Smooth muscle cell (in vitro differentiated cells): Measurements from ENCODE around the gene KIAA0825. TPM values are rescaled to one million over a fixed set of nuclear protein-coding genes. Genes with fewer than 3 reads are reported as not detected.

Experiments
- DNase-seq: peaks from one replicate; lab custom pipeline; 2025; ENCODE audit not compliant: unreplicated experiment; lab: John Stamatoyannopoulos, UW
- H2AFZ ChIP-seq: fragments of 200-600 bp; sonication (generic); 2 replicates; pipeline ENCODE4 v1.6.0; 2016; ENCODE audit warnings: antibody characterized with exemption, low read depth, mild to moderate bottlenecking
- H3F3A ChIP-seq: fragments of 200-600 bp; sonication (generic); 2 replicates; pipeline ENCODE4 v1.6.0; 2017; ENCODE audit warnings: antibody characterized with exemption, low read depth
- H3K27ac ChIP-seq: fragments of 200-600 bp; sonication (generic); 2 replicates; pipeline ENCODE4 v1.5.1; 2016; ENCODE audit warnings: low read depth, mild to moderate bottlenecking
- H3K27me3 ChIP-seq: fragments of 200-600 bp; sonication (generic); 2 replicates; pipeline ENCODE4 v1.6.1; 2016; ENCODE audit warnings: low read depth, mild to moderate bottlenecking
- H3K36me3 ChIP-seq: fragments of 200-600 bp; sonication (generic); 2 replicates; pipeline ENCODE4 v1.5.1; 2016; ENCODE audit warnings: low read depth
- H3K4me1 ChIP-seq: fragments of 200-600 bp; sonication (generic); 2 replicates; pipeline ENCODE4 v1.5.1; 2016; ENCODE audit warnings: low read depth
- H3K4me2 ChIP-seq: fragments of 200-600 bp; sonication (generic); 2 replicates; pipeline ENCODE4 v1.6.0; 2016; ENCODE audit warnings: mild to moderate bottlenecking
- H3K4me3 ChIP-seq: fragments of 200-600 bp; sonication (generic); 2 replicates; pipeline ENCODE4 v1.5.1; 2016; ENCODE audit warnings: mild to moderate bottlenecking
- H3K79me2 ChIP-seq: fragments of 200-600 bp; sonication (generic); 2 replicates; pipeline ENCODE4 v1.6.0; 2016; ENCODE audit warnings: low read depth, mild to moderate bottlenecking
- H3K9ac ChIP-seq: fragments of 200-600 bp; sonication (generic); 2 replicates; pipeline ENCODE4 v1.6.0; 2016; ENCODE audit warnings: low read depth
- H3K9me3 ChIP-seq: fragments of 200-600 bp; sonication (generic); replicated peaks from 2 replicates; pipeline ENCODE4 v1.5.1; 2016; ENCODE audit warnings: low read depth
- H4K20me1 ChIP-seq: fragments of 200-600 bp; sonication (generic); 2 replicates; pipeline ENCODE4 v1.6.0; 2016; ENCODE audit warnings: low read depth
- WGBS: methylation state at CpG from one replicate; pipeline ENCODE4 v1.1.7; 2016; ENCODE audit warnings: low lambda C conversion rate; 5-methylcytosine and 5-hydroxymethylcytosine counted together
- polyA plus RNA-seq: library from polyadenylated mRNA; unstranded; fragments of >200 nt; fragmentation: Nextera tagmentation; extraction: Ambion mirVana; gene quantifications from 2 replicates; pipeline ENCODE4 v1.2.1, GENCODE V29; 2016
- total RNA-seq: library from RNA; depleted of rRNA; stranded (reverse); fragments of >200 nt; gene quantifications from 2 replicates; pipeline ENCODE4 v1.2.3, GENCODE V29; 2014
- TF ChIP-seq, protein P1 (sequence below): fragments of 200-600 bp; sonication (generic); IDR thresholded peaks from 2 replicates; pipeline ENCODE4 v1.5.1; 2017; ENCODE audit warnings: borderline replicate concordance, mild to moderate bottlenecking, antibody characterized with exemption; ENCODE audit not compliant: insufficient read depth, poor library complexity, severe bottlenecking

Gene KIAA0825
- total and polyA plus RNA-seq, 2 experiments from 2014 or later = 1.3 to 3.1 TPM

DNA sequence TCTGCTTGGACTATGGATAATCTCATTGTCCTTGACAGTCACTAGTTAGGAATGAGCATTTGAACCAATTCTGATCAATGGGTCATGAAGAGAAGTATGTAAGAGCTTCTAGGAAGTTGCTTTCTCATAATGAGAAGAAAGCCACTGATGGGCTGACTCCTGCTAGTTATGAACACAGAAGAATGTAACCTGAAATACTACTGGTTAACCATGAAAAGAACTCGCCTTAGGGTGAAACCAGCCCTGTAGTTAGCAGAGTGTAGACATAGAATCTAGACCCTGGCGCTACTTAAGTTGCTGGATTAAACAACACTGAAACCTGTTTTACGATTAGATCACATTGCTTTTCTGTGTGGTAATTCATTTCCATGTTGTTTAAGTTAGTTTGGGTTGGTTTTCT, 26.6 kb upstream of the KIAA0825 start:
- H3K36me3 ChIP-seq = peaks cover 4% of the 10 kb centered on the region
- H3K4me2 ChIP-seq = no peak overlapping the region
- no peaks in the 10 kb centered on the region for H3K79me2 ChIP-seq
- H3K9ac ChIP-seq = no peak overlapping the region
- no peak overlapping the region for H3K4me3 ChIP-seq
- H3F3A ChIP-seq = no peaks in the 10 kb centered on the region
- TF ChIP-seq, protein P1, sequence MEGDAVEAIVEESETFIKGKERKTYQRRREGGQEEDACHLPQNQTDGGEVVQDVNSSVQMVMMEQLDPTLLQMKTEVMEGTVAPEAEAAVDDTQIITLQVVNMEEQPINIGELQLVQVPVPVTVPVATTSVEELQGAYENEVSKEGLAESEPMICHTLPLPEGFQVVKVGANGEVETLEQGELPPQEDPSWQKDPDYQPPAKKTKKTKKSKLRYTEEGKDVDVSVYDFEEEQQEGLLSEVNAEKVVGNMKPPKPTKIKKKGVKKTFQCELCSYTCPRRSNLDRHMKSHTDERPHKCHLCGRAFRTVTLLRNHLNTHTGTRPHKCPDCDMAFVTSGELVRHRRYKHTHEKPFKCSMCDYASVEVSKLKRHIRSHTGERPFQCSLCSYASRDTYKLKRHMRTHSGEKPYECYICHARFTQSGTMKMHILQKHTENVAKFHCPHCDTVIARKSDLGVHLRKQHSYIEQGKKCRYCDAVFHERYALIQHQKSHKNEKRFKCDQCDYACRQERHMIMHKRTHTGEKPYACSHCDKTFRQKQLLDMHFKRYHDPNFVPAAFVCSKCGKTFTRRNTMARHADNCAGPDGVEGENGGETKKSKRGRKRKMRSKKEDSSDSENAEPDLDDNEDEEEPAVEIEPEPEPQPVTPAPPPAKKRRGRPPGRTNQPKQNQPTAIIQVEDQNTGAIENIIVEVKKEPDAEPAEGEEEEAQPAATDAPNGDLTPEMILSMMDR = no peak
- DNase-seq = no peak
- H4K20me1 ChIP-seq = no peaks in the 10 kb centered on the region
- no peak overlapping the region for H3K27ac ChIP-seq
- H2AFZ ChIP-seq = no peak overlapping the region
- no peaks in the 10 kb centered on the region for H3K4me1 ChIP-seq
- no peaks in the 10 kb centered on the region for H3K27me3 ChIP-seq
- peaks cover 4% of the 10 kb centered on the region for H3K9me3 ChIP-seq
- WGBS = 94% methylated on average over 3 of the region's 3 CpGs

DNA sequence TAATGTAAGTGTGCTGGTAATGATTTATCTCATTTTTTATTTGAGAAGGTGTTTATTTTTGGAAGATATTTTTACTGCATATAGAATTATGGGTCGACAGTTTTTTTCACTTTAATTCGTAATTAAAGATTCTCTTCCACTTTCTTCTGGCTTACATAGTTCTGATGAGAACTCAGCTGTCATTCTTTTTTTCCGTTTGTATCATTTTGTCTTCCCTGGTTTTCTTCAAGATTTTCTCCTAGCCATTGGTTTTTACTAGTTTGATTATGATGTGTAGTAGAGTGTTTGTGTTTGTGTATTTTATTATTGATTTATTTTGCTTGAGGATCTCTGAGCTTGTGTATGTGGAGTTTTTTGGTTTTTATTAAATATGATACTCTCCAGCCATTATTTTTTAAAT, 21.8 kb upstream of the KIAA0825 start:
- no peak overlapping the region for H3K27ac ChIP-seq
- H3K4me1 ChIP-seq = no peaks in the 10 kb centered on the region
- no peaks in the 10 kb centered on the region for H4K20me1 ChIP-seq
- 99% methylated on average over 3 of the region's 3 CpGs for WGBS
- H3K9ac ChIP-seq = no peak overlapping the region
- no peaks in the 10 kb centered on the region for H3K79me2 ChIP-seq
- H3F3A ChIP-seq = no peaks in the 10 kb centered on the region
- H3K9me3 ChIP-seq = peaks cover 4% of the 10 kb centered on the region
- H2AFZ ChIP-seq = no peak overlapping the region
- H3K27me3 ChIP-seq = no peaks in the 10 kb centered on the region
- peaks cover 10% of the 10 kb centered on the region for H3K36me3 ChIP-seq
- TF ChIP-seq, protein P1 = no peak
- no peak for DNase-seq
- H3K4me3 ChIP-seq = no peak overlapping the region
- no peak overlapping the region for H3K4me2 ChIP-seq

DNA sequence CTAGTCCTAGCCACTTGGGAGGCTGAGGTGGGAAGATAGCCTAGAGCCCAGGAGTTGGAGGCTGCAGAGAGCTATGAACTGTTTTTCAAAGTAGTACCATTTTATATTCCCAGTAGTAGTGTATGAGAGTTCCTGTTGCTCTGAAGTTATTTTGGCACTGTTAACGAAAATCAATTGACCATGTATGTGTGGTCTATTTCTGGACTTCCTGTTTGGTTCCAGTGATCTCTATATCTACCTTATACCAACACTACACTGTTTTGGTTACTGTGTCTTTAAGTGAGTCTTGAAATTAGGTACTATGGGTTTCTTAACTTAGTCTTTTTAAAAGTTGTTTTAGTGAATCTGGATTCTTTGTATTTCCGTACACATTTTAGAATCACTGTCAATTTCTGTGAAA, 13.6 kb upstream of the KIAA0825 start:
- Histone ChIP-seq H3K9me3 (no peaks in the 10 kb centered on the region), H3K27ac (no peak overlapping the region), H2AFZ (no peak overlapping the region), H3K4me2 (no peak overlapping the region), H3K79me2 (no peaks in the 10 kb centered on the region), H3K4me3 (no peak overlapping the region), H3F3A (no peaks in the 10 kb centered on the region), H3K36me3 (no peaks in the 10 kb centered on the region), H4K20me1 (no peaks in the 10 kb centered on the region), H3K27me3 (no peaks in the 10 kb centered on the region), H3K9ac (no peak overlapping the region), H3K4me1 (no peaks in the 10 kb centered on the region)
- 95% methylated on average over 2 of the region's 2 CpGs for WGBS
- DNase-seq = no peak
- TF ChIP-seq, protein P1 = no peak

GRCh38 chr5:94627191-94627590, 8.8 kb upstream of the KIAA0825 start:
- H3K79me2 ChIP-seq = peaks cover 20% of the 10 kb centered on the region
- H3K9me3 ChIP-seq = no peaks in the 10 kb centered on the region
- H2AFZ ChIP-seq = no peak overlapping the region
- H3K36me3 ChIP-seq = no peaks in the 10 kb centered on the region
- H3K4me3 ChIP-seq = no peak overlapping the region
- H3K27ac ChIP-seq = no peak overlapping the region
- no peaks in the 10 kb centered on the region for H3K27me3 ChIP-seq
- 92% methylated on average over 1 of the region's 1 CpG for WGBS
- H3K4me2 ChIP-seq = no peak overlapping the region
- H4K20me1 ChIP-seq = no peaks in the 10 kb centered on the region
- no peaks in the 10 kb centered on the region for H3F3A ChIP-seq
- TF ChIP-seq, protein P1 = no peak
- DNase-seq = no peak
- H3K9ac ChIP-seq = no peak overlapping the region
- no peaks in the 10 kb centered on the region for H3K4me1 ChIP-seq
